ENCODE results near the gene HBD.

HBD gene

DNA sequence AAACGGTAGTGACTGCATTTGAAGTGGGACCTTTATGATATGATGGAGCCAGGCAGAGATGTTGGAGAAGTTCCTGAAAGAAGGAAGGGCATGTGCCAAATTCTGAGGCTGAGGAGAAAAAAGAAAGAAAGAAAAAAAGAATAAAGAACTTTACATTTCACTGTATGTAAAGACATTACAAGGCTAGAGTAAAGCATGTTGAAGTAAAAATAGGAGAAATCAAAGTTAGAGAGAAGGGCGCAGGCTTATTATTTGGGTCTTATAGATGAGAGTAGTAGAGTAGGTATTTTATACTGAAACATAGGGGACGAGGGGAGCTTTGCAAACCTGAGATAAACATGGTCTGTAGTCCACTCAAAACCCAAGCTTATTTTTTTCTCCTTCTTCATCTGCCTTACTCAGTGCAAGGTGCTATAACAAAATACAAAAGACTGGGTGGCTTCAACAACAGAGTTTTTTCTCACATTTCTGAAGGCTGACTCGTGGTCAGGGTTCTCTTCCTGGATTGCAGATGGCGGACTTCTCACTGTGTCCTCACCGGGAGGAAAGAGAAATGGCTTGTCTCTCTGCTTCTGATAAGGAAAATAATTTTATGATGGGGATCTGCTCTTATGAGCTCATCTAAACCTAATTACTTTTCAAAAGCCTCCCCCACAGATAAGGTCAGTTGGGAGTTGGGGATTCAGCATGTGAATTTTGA, 12.6 kb upstream of the HBD start:
- H3K4me3 ChIP-seq (ENCODE audit: low read depth, low read length): no peak overlapping the region
- DNase-seq (ENCODE audit: low read depth): no peak
- no peak for TF ChIP-seq CTCF (conservative IDR thresholded peaks at IDR 0.05; ENCODE audit: low read depth, low read length)

- no peak for TF ChIP-seq CTCF (conservative IDR thresholded peaks at IDR 0.05; ENCODE audit: low read depth, low read length)
- H3K4me3 ChIP-seq (ENCODE audit: low read depth, low read length): no peak overlapping the region
- no peak for DNase-seq (ENCODE audit: low read depth)
Measured at GRCh38 chr11:5245155-5245554, 10.9 kb upstream of the HBD start.

DNA sequence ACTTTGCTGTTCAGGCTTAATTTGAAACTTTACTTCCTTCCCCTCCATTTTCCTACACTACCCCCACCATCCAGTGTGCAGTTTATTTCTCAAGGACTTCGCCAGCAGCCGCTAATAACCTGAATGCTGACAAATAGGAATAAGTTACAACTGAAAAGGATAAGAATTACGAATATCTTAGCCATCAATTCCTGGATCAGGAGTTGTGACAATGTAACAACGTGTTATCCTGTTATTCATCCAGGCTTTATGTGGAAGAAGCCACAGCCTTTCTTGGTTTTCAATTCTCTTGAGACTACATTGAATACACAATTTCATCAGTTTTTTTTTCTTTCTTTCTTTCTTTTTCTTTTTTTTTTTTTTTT, 9.5 kb upstream of the HBD start:
- no peak for DNase-seq (ENCODE audit: low read depth)
- TF ChIP-seq CTCF (conservative IDR thresholded peaks at IDR 0.05; ENCODE audit: low read depth, low read length): no peak

GRCh38 chr11:5242933-5243815, 8.9 kb upstream of the HBD start:
- peak; percentile 64 for DNase-seq (ENCODE audit: low read depth)
- H3K4me3 ChIP-seq (ENCODE audit: low read depth, low read length): no peak overlapping the region
- TF ChIP-seq CTCF (conservative IDR thresholded peaks at IDR 0.05; ENCODE audit: low read depth, low read length): no peak

More for the DNA sequence above, 9.5 kb upstream of the HBD start:
- no peak overlapping the region for H3K4me3 ChIP-seq (ENCODE audit: low read depth, low read length)

DNA sequence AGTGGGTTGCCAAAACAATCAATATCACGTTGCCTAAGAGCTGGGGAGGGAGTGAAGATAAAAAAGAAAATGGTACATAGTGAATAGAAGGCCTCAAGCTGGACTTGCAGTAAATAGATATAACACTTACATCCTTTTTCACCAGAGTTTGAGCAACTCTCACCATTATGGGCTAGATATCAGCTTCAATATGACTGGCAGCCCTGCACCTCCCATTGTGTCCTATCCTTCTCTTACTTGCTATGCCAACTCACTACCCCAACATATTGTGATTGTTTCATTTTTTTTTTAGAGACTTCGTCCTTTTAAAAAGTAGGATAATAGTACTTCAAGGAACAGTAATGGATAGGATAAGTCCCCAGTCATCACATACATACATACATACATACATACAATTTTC, 7.9 kb upstream of the HBD start:
- no peak overlapping the region for H3K4me3 ChIP-seq (ENCODE audit: low read depth, low read length)
- TF ChIP-seq CTCF (conservative IDR thresholded peaks at IDR 0.05; ENCODE audit: low read depth, low read length): no peak
- DNase-seq (ENCODE audit: low read depth): no peak

DNA sequence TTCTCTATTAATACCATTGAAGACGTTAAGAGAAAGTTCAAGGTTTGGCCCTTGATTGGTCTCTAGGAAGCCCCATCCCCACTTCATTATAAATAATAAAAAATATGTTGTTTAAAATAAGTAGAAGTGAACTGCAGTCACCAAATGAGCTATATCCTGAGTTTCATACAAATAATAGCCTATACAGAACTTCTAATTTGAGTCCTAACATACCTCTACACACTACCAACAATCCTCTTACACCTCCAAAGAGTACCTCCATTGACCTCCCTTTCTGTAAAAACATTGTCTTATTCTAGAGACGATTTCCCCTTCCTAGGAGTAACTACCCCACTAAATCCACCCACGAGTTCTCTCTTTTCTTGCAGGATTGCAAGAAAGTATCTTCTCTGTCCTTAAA, 7.2 kb upstream of the HBD start:
- DNase-seq (ENCODE audit: low read depth): no peak
- H3K4me3 ChIP-seq (ENCODE audit: low read depth, low read length): no peak overlapping the region
- TF ChIP-seq CTCF (conservative IDR thresholded peaks at IDR 0.05; ENCODE audit: low read depth, low read length): no peak

Data from choroid plexus epithelial cell (primary cell).